ENCODE measurements around the gene STXBP2.

The STXBP2 gene

DNA sequence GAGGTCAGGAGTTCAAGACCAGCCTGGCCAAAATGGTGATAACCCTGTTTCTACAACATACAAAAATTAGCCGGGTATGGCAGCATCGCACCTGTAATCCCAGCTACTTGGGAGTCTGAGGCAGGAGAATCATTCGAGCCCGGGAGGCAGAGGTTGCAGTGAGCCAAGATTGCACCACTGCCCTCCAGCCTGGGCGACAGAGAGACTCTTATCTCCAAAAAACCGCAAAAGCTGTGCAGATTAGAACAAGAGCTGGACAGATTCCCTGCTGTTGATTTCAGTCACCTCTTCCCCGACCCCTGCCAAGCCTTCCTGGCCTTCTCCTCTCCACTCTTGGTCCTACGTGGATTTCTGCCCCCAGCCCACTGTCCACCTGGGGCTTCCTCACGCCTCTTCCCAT, 33.0 kb upstream of the STXBP2 start:
- FAIRE-seq = no peak
- no peak for DNase-seq (ENCODE audit: insufficient read length)
- TF ChIP-seq POLR2A (IDR thresholded peaks at IDR 0.05; ENCODE audit: low read depth, low read length) (no peak), TAF1 (IDR thresholded peaks at IDR 0.05; ENCODE audit: borderline replicate concordance, low read depth, low read length) (no peak), POLR2AphosphoS5 (IDR thresholded peaks at IDR 0.05; ENCODE audit: low read depth, low read length) (no peak)

DNA sequence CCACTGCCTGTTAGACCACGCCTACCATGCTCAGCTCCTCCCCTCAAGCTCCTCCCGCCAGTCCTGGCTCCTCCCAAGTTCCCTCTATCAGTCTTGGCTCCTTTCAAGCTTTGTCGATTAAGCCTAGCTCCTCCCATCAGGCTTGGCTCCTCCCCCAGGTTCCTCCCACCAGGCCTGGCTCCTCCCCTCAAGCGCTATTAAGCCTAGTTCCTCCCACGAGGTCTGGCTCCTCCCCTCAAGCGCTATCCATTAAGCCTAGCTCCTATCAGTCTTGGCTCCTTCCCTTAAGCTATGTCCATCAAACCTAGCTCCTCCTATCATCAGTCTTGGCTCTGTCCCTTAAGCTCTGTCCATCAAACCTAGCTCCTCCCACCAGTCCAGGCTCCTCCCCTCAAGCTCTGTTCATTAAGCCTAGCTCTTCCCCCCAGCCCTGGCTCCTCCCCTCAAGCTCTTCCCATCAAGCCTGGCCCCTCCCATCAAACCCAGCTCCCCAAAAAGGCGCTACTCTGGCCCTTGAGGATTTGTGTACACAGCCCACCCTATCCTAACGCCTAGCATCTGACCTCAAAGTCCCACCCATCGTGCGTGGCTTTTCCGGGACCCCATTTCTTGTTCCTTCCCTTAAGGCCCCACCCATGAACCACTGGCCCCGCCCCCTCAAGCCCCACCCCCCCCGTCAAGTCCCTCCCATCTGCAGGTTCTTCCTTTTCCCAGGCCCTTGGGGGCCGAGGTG, 31.3 kb upstream of the STXBP2 start:
- DNase-seq (ENCODE audit: insufficient read length) = no peak
- FAIRE-seq = no peak
- TF ChIP-seq POLR2AphosphoS5 (IDR thresholded peaks at IDR 0.05; ENCODE audit: low read depth, low read length) = no peak

DNA sequence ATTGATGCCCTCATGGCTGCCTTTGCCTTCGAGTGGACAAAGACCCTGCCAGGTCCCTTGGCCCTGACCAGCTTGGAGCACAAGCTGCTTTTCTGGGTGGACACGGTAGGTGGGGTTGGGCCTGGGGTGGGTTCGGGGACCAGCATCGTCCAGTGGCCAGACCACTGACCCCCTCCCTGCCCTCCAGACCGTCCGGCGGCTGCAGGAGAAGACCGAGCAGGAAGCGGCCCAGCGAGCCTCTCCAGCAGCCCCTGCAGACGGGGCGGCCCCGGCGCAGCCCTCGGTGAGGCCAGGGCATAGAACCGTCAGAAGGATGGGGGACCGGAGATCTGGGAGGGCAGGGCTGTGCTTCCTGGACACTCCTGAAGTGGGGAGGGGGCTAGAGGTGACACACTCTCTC, 30.6 kb upstream of the STXBP2 start:
- FAIRE-seq = no peak
- DNase-seq (ENCODE audit: insufficient read length) = no peak
- TF ChIP-seq POLR2A (IDR thresholded peaks at IDR 0.05; ENCODE audit: low read depth, low read length) (no peak), POLR2AphosphoS5 (IDR thresholded peaks at IDR 0.05; ENCODE audit: low read depth, low read length) (no peak), TAF1 (IDR thresholded peaks at IDR 0.05; ENCODE audit: borderline replicate concordance, low read depth, low read length) (no peak)

DNA sequence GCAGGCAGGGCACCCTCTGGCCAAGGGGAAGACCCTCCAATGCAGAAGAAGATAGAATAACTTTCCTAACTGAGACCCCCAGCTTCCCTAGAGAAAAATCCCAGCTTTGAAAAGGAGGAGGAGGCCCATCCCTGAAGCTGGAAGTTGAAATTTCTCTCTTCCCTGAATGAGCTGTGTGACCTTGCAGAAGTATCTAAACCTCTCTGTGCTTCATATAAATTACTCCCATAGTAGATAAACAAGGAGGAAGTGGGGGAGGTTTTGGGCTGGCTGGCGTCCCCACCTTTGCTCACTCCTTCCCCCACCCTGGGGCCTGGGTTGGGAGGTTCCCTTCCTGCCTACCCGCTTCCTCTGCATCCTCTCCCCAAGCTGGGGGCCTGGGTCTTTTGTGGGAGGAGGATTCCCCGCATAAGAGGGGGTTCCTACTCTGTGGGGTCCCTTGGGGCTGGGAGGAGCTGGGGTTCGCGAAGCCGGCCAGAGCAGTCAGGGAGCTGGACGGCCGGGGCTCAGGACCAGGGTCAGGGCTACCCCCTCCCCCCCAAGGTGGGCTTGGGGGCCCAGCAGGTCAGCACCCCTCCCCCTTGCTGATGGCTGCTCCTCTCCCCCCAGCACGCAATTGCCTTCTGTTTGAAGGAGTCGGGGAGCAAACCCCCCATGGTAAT, 29.6 kb upstream of the STXBP2 start:
- no peak for TF ChIP-seq POLR2A (IDR thresholded peaks at IDR 0.05; ENCODE audit: low read depth, low read length)
- no peak for TF ChIP-seq POLR2AphosphoS5 (IDR thresholded peaks at IDR 0.05; ENCODE audit: low read depth, low read length)
- TF ChIP-seq TAF1 (IDR thresholded peaks at IDR 0.05; ENCODE audit: borderline replicate concordance, low read depth, low read length) = no peak
- FAIRE-seq = no peak
- DNase-seq (ENCODE audit: insufficient read length) = no peak

DNA sequence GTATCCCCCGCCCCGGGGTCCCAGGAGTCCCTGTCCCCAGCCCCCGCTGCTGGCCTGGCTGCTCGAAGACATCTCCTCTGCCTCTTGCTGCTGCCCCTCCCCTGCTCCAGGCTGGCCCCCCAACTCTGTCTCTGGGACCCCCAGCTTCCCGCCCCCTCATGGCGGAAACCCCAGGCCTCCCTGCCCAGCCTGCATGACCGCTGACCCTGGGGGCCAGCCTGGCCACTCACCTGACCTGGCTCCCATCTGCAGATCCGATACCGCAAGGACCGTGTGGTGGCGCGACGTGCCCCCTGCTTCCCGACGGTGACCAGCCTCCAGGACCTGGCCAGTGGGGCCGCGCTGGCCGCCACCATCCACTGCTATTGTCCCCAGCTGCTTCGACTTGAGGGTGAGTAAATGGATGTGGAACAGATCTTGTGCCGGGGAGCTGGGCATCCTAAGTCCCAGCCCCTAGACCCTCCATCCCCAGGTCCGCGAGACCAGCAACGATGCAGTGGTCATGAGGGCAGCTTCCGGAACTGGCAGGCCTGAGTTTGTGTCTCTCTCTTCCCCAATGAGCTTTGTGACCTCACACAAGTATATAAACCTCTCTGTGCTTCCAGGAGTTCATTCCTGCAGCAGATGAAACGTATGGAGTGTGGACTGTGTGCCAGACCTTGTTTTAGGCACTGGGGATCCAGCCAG, 28.9 kb upstream of the STXBP2 start:
- FAIRE-seq = no peak
- TF ChIP-seq POLR2AphosphoS5 (IDR thresholded peaks at IDR 0.05; ENCODE audit: low read depth, low read length) = no peak
- no peak for TF ChIP-seq POLR2A (IDR thresholded peaks at IDR 0.05; ENCODE audit: low read depth, low read length)
- TF ChIP-seq TAF1 (IDR thresholded peaks at IDR 0.05; ENCODE audit: borderline replicate concordance, low read depth, low read length) = no peak
- no peak for DNase-seq (ENCODE audit: insufficient read length)

DNA sequence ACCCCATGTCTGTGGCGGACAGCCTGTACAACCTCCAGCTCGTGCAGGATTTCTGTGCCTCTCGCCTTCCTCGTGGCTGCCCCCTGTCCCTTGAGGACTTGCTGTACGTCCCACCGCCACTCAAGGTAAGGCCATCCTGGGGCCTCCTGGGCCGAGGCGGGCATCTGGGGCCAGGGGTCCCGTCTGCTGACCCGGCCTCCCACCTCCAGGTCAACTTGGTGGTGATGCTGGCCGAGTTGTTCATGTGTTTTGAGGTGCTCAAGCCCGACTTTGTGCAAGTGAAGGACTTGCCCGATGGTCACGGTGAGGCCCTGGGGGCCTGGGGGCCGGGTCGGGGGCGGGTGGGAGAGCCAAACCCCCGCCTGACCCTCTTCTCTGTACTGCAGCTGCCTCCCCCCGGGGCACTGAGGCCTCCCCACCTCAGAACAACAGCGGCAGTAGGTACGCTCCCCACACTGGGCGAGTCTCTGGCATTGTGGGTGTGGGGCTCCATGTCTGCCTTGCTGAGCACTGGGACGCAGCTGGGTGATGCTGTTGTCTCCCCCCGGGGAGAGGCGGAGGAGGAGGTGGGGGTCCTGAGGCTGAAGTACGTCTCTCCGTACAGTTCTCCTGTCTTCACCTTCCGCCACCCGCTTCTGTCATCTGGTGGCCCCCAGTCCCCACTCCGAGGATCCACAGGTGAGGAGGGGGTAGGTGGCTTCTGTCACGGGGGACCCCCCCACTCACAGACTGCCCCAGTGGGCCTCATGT, 26.2 kb upstream of the STXBP2 start:
- TF ChIP-seq POLR2AphosphoS5 (IDR thresholded peaks at IDR 0.05; ENCODE audit: low read depth, low read length) = no peak
- TF ChIP-seq TAF1 (IDR thresholded peaks at IDR 0.05; ENCODE audit: borderline replicate concordance, low read depth, low read length) = no peak
- TF ChIP-seq POLR2A (IDR thresholded peaks at IDR 0.05; ENCODE audit: low read depth, low read length) = no peak
- DNase-seq (ENCODE audit: insufficient read length) (no peak), FAIRE-seq (no peak)

DNA sequence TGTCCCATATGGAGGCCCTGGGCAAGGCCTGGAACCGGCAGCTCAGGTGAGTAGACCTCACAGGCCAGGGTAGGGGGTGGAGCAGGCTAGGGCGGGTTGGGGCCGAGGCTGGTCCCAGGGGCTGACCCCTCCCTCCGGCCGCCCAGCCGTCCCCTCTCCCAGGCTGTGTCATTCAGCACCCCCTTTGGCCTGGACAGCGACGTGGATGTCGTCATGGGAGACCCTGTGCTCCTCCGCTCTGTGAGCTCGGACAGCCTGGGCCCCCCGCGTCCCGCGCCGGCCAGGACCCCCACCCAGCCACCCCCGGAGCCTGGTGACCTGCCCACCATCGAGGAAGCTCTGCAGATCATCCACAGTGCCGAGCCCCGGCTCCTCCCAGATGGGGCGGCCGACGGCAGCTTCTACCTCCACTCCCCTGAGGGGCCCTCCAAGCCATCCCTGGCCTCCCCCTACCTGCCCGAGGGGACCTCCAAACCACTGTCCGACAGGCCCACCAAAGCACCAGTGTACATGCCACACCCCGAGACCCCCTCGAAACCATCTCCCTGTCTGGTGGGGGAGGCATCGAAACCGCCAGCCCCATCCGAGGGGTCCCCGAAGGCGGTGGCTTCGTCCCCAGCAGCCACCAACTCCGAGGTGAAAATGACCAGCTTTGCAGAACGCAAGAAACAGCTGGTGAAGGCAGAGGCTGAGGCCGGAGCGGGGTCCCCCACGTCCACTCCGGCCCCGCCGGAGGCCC, 25.2 kb upstream of the STXBP2 start:
- DNase-seq (ENCODE audit: insufficient read length) (no peak), FAIRE-seq (no peak)
- TF ChIP-seq POLR2AphosphoS5 (IDR thresholded peaks at IDR 0.05; ENCODE audit: low read depth, low read length) (no peak), POLR2A (IDR thresholded peaks at IDR 0.05; ENCODE audit: low read depth, low read length) (no peak), TAF1 (IDR thresholded peaks at IDR 0.05; ENCODE audit: borderline replicate concordance, low read depth, low read length) (no peak)

DNA sequence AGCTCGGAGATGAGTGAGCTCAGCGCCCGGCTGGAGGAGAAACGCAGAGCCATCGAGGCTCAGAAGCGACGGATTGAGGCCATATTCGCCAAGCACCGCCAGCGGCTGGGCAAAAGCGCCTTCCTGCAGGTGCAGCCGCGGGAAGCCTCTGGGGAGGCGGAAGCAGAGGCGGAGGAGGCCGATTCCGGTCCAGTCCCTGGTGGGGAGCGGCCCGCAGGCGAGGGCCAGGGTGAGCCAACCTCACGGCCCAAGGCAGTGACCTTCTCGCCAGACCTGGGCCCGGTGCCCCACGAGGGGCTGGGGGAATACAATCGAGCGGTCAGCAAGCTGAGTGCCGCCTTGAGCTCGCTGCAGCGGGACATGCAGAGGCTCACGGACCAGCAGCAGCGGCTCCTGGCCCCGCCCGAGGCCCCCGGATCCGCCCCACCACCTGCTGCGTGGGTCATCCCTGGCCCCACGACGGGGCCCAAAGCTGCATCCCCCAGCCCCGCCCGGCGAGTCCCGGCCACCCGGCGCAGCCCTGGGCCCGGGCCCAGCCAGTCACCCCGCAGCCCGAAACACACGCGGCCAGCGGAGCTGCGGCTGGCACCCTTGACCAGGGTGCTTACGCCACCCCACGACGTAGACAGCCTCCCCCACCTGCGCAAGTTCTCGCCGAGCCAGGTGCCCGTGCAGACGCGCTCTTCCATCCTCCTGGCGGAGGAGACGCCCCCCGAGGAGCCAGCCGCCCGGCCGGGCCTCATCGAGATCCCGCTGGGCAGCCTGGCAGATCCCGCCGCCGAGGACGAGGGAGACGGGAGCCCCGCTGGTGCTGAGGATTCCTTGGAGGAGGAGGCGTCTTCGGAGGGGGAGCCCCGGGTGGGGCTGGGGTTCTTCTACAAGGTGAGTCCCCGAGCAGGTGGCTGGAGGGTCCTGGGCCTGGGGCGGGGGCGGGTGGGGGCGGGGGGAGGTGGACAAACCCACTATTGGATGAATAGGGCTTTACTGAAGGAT, 24.3 kb upstream of the STXBP2 start:
- FAIRE-seq = no peak
- no peak for TF ChIP-seq POLR2A (IDR thresholded peaks at IDR 0.05; ENCODE audit: low read depth, low read length)
- no peak for TF ChIP-seq POLR2AphosphoS5 (IDR thresholded peaks at IDR 0.05; ENCODE audit: low read depth, low read length)
- no peak for TF ChIP-seq TAF1 (IDR thresholded peaks at IDR 0.05; ENCODE audit: borderline replicate concordance, low read depth, low read length)
- DNase-seq (ENCODE audit: insufficient read length) = no peak

DNA sequence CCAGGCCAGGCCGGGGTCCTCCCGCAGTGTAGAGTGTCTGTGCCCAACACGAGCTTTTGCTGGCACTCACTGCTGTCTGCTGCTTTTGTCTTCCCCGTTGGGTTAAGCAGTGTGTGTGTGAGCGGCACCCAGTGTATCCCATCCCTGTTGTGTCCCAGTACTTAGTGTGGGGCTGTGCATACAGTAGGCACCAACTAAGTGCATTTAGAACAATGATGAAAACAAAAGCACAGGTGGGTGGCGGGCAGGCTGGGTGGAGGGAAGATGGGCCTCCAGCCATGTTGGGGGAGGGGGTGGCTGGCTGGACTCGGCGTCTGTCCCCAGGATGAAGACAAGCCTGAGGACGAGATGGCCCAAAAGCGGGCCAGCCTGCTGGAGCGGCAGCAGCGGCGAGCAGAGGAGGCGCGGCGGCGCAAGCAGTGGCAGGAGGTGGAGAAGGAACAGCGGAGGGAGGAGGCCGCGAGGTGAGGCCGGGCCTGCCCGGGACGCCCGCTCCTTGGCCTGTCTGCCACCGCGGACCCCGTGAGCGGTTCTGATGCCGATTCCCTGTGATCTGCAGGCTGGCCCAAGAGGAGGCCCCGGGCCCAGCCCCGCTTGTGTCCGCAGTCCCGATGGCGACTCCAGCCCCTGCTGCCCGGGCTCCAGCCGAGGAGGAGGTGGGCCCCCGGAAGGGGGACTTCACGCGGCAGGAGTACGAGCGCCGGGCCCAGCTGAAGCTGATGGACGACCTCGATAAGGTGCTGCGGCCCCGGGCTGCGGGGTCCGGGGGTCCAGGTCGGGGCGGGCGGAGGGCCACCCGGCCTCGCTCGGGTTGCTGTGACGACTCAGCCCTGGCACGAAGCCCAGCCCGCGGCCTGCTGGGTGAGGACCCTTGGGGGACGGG, 21.8 kb upstream of the STXBP2 start:
- DNase-seq (ENCODE audit: insufficient read length) (no peak), FAIRE-seq (no peak)
- TF ChIP-seq POLR2A (IDR thresholded peaks at IDR 0.05; ENCODE audit: low read depth, low read length) = no peak
- TF ChIP-seq POLR2AphosphoS5 (IDR thresholded peaks at IDR 0.05; ENCODE audit: low read depth, low read length) = no peak
- no peak for TF ChIP-seq TAF1 (IDR thresholded peaks at IDR 0.05; ENCODE audit: borderline replicate concordance, low read depth, low read length)
